ENCODE results near the gene ZNF576. TPM values are rescaled to one million over a fixed set of nuclear protein-coding genes. Genes with fewer than 3 reads are reported as not detected.

Gene ZNF576
- polyA plus RNA-seq, 1 donor from 2014 or later, result 11.9 TPM

DNA sequence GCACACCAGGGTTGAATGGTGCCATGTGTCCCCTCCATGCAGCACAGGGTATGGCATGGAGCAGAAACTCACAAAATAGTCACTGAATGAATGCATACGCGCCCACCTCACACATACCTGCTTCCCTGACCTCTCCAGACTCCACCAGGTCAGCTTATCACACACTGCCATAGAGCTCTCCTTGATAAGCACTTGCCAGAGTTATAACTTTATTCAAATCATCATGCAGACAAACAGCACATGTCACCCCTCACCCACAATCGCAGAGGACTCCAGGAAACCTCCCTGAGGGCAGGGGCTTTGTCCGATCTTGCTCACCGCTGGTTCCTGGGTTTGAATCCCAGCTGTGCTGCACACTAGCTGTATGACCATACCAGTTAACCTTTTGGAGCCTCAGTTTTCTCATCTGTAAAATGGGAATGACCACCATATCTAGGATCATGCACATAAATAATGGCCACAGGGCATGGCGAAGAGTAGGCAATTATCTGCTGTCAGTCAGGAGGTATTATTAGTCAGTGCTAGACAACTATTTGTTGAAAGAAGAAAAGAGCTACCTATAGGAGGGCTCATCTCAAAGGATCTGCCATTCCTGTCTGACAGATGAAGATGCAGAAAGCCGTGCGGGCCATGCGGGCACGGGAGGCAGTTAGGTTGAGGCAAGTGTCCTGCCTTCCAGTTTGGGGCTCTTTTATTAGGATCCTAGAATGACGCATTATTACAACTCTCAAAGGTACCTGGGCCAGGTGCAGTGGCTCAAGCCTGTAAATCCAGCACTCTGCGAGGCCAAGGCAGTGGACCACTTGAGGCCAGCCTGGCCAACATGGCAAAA, 35.0 kb upstream of the ZNF576 start:
- Histone ChIP-seq H3K4me3 (ENCODE audit: low read length) (no peak overlapping the region), H3K9me2 (ENCODE audit: insufficient read depth, low read length) (no peaks in the 10 kb centered on the region), H3K27me3 (ENCODE audit: insufficient read depth, low read depth, low read length) (no peaks in the 10 kb centered on the region), H3K79me2 (replicated peaks; ENCODE audit: insufficient read depth, low read length) (no peaks in the 10 kb centered on the region), H3K9ac (ENCODE audit: low read length) (no peak overlapping the region), H2AFZ (ENCODE audit: low read depth, low read length) (no peak overlapping the region), H3K27ac (ENCODE audit: low read length) (no peak overlapping the region), H3K4me2 (ENCODE audit: low read length) (no peak overlapping the region), H3K36me3 (ENCODE audit: insufficient read depth, low read length) (no peaks in the 10 kb centered on the region), H3F3A (ENCODE audit: insufficient read depth, low read length, poor library complexity, severe bottlenecking) (no peaks in the 10 kb centered on the region), H4K20me1 (ENCODE audit: insufficient read depth) (no peaks in the 10 kb centered on the region), H3K9me3 (ENCODE audit: low read length) (no peaks in the 10 kb centered on the region)
- TF ChIP-seq REST (IDR thresholded peaks at IDR 0.05; ENCODE audit: borderline replicate concordance), result no peak

- Histone ChIP-seq H3K79me2 (replicated peaks; ENCODE audit: insufficient read depth, low read length) (no peaks in the 10 kb centered on the region), H3K9ac (ENCODE audit: low read length) (no peak overlapping the region), H2AFZ (ENCODE audit: low read depth, low read length) (no peak overlapping the region), H3K4me3 (ENCODE audit: low read length) (no peak overlapping the region), H3K9me3 (ENCODE audit: low read length) (no peaks in the 10 kb centered on the region), H3K4me2 (ENCODE audit: low read length) (no peak overlapping the region), H4K20me1 (ENCODE audit: insufficient read depth) (no peaks in the 10 kb centered on the region), H3K27ac (ENCODE audit: low read length) (no peak overlapping the region), H3K27me3 (ENCODE audit: insufficient read depth, low read depth, low read length) (no peaks in the 10 kb centered on the region), H3K36me3 (ENCODE audit: insufficient read depth, low read length) (no peaks in the 10 kb centered on the region), H3K9me2 (ENCODE audit: insufficient read depth, low read length) (no peaks in the 10 kb centered on the region), H3F3A (ENCODE audit: insufficient read depth, low read length, poor library complexity, severe bottlenecking) (no peaks in the 10 kb centered on the region)
- no peak for TF ChIP-seq RAD21 (conservative IDR thresholded peaks at IDR 0.05)
- TF ChIP-seq MXI1 (conservative IDR thresholded peaks at IDR 0.05; ENCODE audit: poor library complexity, severe bottlenecking), result no peak
- TF ChIP-seq REST (IDR thresholded peaks at IDR 0.05; ENCODE audit: borderline replicate concordance), result no peak
- TF ChIP-seq TAF1 (IDR thresholded peaks at IDR 0.05; ENCODE audit: low read depth), result no peak
- TF ChIP-seq SMC3 (conservative IDR thresholded peaks at IDR 0.05; ENCODE audit: poor library complexity), result no peak
- no peak for TF ChIP-seq EZH2 (IDR thresholded peaks at IDR 0.05; ENCODE audit: borderline replicate concordance, insufficient read depth, low read length, poor library complexity, severe bottlenecking)
- TF ChIP-seq, protein P1, sequence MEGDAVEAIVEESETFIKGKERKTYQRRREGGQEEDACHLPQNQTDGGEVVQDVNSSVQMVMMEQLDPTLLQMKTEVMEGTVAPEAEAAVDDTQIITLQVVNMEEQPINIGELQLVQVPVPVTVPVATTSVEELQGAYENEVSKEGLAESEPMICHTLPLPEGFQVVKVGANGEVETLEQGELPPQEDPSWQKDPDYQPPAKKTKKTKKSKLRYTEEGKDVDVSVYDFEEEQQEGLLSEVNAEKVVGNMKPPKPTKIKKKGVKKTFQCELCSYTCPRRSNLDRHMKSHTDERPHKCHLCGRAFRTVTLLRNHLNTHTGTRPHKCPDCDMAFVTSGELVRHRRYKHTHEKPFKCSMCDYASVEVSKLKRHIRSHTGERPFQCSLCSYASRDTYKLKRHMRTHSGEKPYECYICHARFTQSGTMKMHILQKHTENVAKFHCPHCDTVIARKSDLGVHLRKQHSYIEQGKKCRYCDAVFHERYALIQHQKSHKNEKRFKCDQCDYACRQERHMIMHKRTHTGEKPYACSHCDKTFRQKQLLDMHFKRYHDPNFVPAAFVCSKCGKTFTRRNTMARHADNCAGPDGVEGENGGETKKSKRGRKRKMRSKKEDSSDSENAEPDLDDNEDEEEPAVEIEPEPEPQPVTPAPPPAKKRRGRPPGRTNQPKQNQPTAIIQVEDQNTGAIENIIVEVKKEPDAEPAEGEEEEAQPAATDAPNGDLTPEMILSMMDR (IDR thresholded peaks at IDR 0.05; ENCODE audit: poor library complexity, severe bottlenecking), result no peak
- no peak for TF ChIP-seq EP300 (conservative IDR thresholded peaks at IDR 0.05; ENCODE audit: poor library complexity, severe bottlenecking)
- TF ChIP-seq POLR2AphosphoS5 (IDR thresholded peaks at IDR 0.05), result no peak
These were observed 34.1 kb upstream of the ZNF576 start for GRCh38 chr19:43562226-43562697.
